Neutrophil (primary cell): ENCODE data around the gene MSI2.

Source experiments
- H3K27ac ChIP-seq: fragments of 200-600 bp; sonication (generic); 2 replicates; pipeline ENCODE4 v1.5.1; 2016; ENCODE audit warnings: mild to moderate bottlenecking, moderate library complexity
- H3K27me3 ChIP-seq: fragments of 200-600 bp; sonication (generic); 2 replicates; pipeline ENCODE4 v1.6.0; 2016; ENCODE audit warnings: mild to moderate bottlenecking
- H3K36me3 ChIP-seq: fragments of 200-600 bp; sonication (generic); 2 replicates; pipeline ENCODE4 v1.5.1; 2017
- H3K4me1 ChIP-seq, 2 experiments: fragments of 200-600 bp in 1 of 2; sonication (generic) in 1 of 2; 1 replicate in 1 of 2; 2 replicates in 1 of 2; pipeline versions ENCODE4 v1.5.1 to v1.6.1; 2013 to 2016; ENCODE audit warnings: low read depth in 1 of 2, low read length in 1 of 2, mild to moderate bottlenecking in 1 of 2, moderate library complexity in 1 of 2; ENCODE audit not compliant: control insufficient read depth in 1 of 2, insufficient read depth in 1 of 2
- H3K4me3 ChIP-seq, 2 experiments: fragments of 200-600 bp in 1 of 2; sonication (generic) in 1 of 2; 1 replicate in 1 of 2; 2 replicates in 1 of 2; pipeline ENCODE4 v1.5.1; 2013 to 2016; ENCODE audit warnings: low read depth in 1 of 2, low read length in 1 of 2, mild to moderate bottlenecking in 1 of 2, moderate library complexity in 1 of 2
- H3K9me3 ChIP-seq: fragments of 200-600 bp; sonication (generic); 2 replicates; pipeline ENCODE4 v1.5.1; 2016
- CTCF ChIP-seq: fragments of 200-600 bp; sonication (generic); IDR thresholded peaks from 2 replicates; pipeline ENCODE4 v1.5.1; 2016; ENCODE audit warnings: antibody characterized with exemption

Gene MSI2

GRCh38 chr17:57434361-57434760 is 178.0 kb downstream of the MSI2 start:
- no peaks in the 10 kb centered on the region for H3K27me3 ChIP-seq
- no peaks in the 10 kb centered on the region for H3K36me3 ChIP-seq
- H3K27ac ChIP-seq, result no peak overlapping the region
- peaks cover 0 to 8% of the 10 kb centered on the region in 2 experiments for H3K4me1 ChIP-seq
- TF ChIP-seq CTCF, result no peak
- H3K9me3 ChIP-seq, result no peaks in the 10 kb centered on the region
- H3K4me3 ChIP-seq, result no peak overlapping the region

- H3K9me3 ChIP-seq, result no peaks in the 10 kb centered on the region
- no peak overlapping the region for H3K4me3 ChIP-seq
- TF ChIP-seq CTCF, result no peak
- peaks cover 0 to 2% of the 10 kb centered on the region in 2 experiments for H3K4me1 ChIP-seq
- no peaks in the 10 kb centered on the region for H3K27me3 ChIP-seq
- no peak overlapping the region for H3K27ac ChIP-seq
- H3K36me3 ChIP-seq, result no peaks in the 10 kb centered on the region
Observed at GRCh38 chr17:57436565-57436964, 180.2 kb downstream of the MSI2 start.

GRCh38 chr17:57438066-57438731 is 181.9 kb downstream of the MSI2 start:
- H3K27ac ChIP-seq, result no peak overlapping the region
- no peaks in the 10 kb centered on the region for H3K36me3 ChIP-seq
- no peak overlapping the region for H3K4me3 ChIP-seq
- peaks cover 2 to 8% of the 10 kb centered on the region in 2 experiments for H3K4me1 ChIP-seq
- TF ChIP-seq CTCF, result no peak
- H3K9me3 ChIP-seq, result no peaks in the 10 kb centered on the region
- no peaks in the 10 kb centered on the region for H3K27me3 ChIP-seq

- no peak overlapping the region for H3K27ac ChIP-seq
- peaks cover 6 to 12% of the 10 kb centered on the region in 2 experiments for H3K4me1 ChIP-seq
- no peaks in the 10 kb centered on the region for H3K36me3 ChIP-seq
- H3K9me3 ChIP-seq, result no peaks in the 10 kb centered on the region
- H3K4me3 ChIP-seq, result no peak overlapping the region
- H3K27me3 ChIP-seq, result no peaks in the 10 kb centered on the region
- no peak for TF ChIP-seq CTCF
Observed at GRCh38 chr17:57439651-57440050, 183.3 kb downstream of the MSI2 start.

GRCh38 chr17:57440522-57441269 is 184.4 kb downstream of the MSI2 start:
- no peak overlapping the region for H3K27ac ChIP-seq
- H3K27me3 ChIP-seq, result peaks cover 7% of the 10 kb centered on the region
- H3K4me1 ChIP-seq, result peaks cover 6 to 18% of the 10 kb centered on the region in 2 experiments
- no peak for TF ChIP-seq CTCF
- H3K4me3 ChIP-seq, result no peak overlapping the region
- H3K36me3 ChIP-seq, result no peaks in the 10 kb centered on the region
- H3K9me3 ChIP-seq, result no peaks in the 10 kb centered on the region
